ENCODE data around the gene ATP10A. TPM values are rescaled to one million over a fixed set of nuclear protein-coding genes. Genes with fewer than 3 reads are reported as not detected.

ATP10A gene
- total RNA-seq, 1 donor from 2014 or later: not detected

DNA sequence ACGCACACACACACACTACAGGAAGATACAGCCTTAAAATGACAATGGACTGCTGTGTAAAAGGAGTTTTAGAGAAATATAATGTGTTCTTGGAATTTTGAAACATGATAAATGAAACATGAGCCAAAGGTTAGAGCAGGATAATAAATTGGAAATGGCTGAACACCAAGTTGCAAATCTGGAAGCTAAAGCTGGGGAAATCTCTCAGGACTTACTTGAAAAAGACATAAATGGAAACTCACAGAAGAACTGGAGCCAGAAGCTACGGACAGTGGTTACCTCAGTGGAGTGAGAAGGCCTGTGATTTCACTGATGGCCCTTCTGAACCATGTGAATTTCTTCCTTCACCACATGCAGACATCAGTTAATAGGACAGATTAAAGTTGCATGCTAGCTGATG, 37.3 kb upstream of the ATP10A start:
- ChIA-PET CTCF (no interaction called here), POLR2A (no interaction called here)
- Mint-ChIP-seq H3K4me1 (no peaks in the 10 kb centered on the region), H3K27me3 (no peaks in the 10 kb centered on the region), H3K9me3 (no peaks in the 10 kb centered on the region), H3K27ac (no peak overlapping the region), H3K4me3 (no peak overlapping the region), H3K36me3 (ENCODE audit: low read depth) (no peaks in the 10 kb centered on the region)
- TF ChIP-seq, protein P1, sequence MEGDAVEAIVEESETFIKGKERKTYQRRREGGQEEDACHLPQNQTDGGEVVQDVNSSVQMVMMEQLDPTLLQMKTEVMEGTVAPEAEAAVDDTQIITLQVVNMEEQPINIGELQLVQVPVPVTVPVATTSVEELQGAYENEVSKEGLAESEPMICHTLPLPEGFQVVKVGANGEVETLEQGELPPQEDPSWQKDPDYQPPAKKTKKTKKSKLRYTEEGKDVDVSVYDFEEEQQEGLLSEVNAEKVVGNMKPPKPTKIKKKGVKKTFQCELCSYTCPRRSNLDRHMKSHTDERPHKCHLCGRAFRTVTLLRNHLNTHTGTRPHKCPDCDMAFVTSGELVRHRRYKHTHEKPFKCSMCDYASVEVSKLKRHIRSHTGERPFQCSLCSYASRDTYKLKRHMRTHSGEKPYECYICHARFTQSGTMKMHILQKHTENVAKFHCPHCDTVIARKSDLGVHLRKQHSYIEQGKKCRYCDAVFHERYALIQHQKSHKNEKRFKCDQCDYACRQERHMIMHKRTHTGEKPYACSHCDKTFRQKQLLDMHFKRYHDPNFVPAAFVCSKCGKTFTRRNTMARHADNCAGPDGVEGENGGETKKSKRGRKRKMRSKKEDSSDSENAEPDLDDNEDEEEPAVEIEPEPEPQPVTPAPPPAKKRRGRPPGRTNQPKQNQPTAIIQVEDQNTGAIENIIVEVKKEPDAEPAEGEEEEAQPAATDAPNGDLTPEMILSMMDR (IDR thresholded peaks at IDR 0.05): no peak
- DNase-seq (no peak), ATAC-seq (ENCODE audit: low read depth) (no peak)
- intact Hi-C loops (cut with micrococcal nuclease): no loop called here

DNA sequence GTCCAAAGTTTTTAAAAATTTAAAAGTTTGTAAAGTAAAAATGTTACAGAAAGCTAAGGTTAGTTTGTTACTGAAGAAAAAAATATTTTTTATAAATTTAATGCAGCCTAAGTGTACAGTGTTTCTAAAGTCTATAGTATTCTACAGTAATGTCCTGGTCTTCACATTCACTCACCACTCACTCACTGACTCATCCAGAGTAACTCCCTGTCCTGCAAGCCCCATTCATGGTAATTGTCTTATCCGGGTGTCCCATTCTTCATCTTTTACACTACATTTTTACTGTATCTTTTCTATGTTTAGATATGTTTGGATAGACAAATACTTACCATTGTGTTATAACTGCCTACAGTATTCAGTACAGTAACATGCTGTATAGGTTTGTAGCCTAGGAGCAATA, 36.7 kb upstream of the ATP10A start:
- Mint-ChIP-seq H3K27ac (no peak overlapping the region), H3K4me1 (no peaks in the 10 kb centered on the region), H3K9me3 (no peaks in the 10 kb centered on the region), H3K27me3 (peaks cover 1% of the 10 kb centered on the region), H3K4me3 (no peak overlapping the region), H3K36me3 (ENCODE audit: low read depth) (no peaks in the 10 kb centered on the region)
- TF ChIP-seq, protein P1 (IDR thresholded peaks at IDR 0.05): no peak
- DNase-seq: no peak
- POLR2A ChIA-PET: no interaction called here
- CTCF ChIA-PET: no interaction called here
- intact Hi-C loops (cut with micrococcal nuclease): no loop called here
- ATAC-seq (ENCODE audit: low read depth): no peak

DNA sequence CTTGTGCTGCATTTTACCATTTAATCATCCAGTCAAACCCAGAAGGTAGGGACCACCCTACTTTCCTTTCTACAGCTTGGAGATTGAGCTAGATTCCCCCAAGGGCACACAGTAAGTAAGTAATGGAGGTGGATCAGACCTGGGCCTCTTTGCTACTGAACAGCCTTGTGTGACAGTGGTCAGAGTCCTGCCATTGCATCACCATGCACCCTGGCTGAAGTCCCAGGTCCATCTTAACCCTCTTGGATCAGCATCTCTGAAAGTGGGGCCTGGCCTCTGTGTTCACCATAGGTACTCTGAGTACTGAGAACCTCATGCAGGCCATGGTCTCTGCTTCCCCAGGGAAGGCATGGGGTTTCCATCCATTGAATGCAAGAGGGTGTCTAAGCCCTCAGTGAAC, 34.5 kb upstream of the ATP10A start:
- no peak overlapping the region for H3K4me3 Mint-ChIP-seq
- peaks cover 2% of the 10 kb centered on the region for H3K9me3 Mint-ChIP-seq
- ChIA-PET CTCF (no interaction called here), POLR2A (no interaction called here)
- no peaks in the 10 kb centered on the region for H3K4me1 Mint-ChIP-seq
- H3K27ac Mint-ChIP-seq: no peak overlapping the region
- H3K36me3 Mint-ChIP-seq (ENCODE audit: low read depth): no peaks in the 10 kb centered on the region
- DNase-seq: no peak
- peaks cover 9% of the 10 kb centered on the region for H3K27me3 Mint-ChIP-seq
- TF ChIP-seq, protein P1 (IDR thresholded peaks at IDR 0.05): no peak
- no peak for ATAC-seq (ENCODE audit: low read depth)
- intact Hi-C loops (cut with micrococcal nuclease): no loop called here

DNA sequence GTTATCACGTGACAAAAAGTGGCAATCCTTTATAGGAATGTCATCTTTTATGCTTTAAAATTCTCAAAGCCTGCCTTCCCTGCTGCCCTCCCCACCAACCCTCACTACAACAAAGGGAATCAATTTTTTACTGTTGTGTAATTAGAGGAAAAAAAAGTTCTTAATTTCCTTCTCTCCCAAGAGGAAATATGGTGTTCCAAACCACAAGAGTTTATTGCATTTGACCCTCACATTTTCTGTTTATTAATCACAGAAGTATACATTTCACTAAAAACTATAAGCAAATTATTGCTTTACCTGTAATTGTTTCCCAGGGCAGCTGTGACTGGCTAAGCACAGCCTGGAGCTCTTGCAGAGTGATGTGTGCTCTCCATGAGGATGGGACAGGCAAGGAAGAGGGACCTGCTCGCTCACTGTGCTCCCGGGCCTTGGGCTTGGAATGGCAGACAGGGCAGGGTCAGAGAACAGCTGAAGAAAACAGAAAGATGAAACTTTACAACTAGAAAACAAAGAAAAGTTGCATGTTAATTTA, 31.3 kb upstream of the ATP10A start:
- no peaks in the 10 kb centered on the region for H3K36me3 Mint-ChIP-seq (ENCODE audit: low read depth)
- no peaks in the 10 kb centered on the region for H3K4me1 Mint-ChIP-seq
- H3K9me3 Mint-ChIP-seq: peaks cover 2% of the 10 kb centered on the region
- peaks cover 14% of the 10 kb centered on the region for H3K27me3 Mint-ChIP-seq
- ChIA-PET CTCF (no interaction called here), POLR2A (no interaction called here)
- no peak overlapping the region for H3K27ac Mint-ChIP-seq
- no peak overlapping the region for H3K4me3 Mint-ChIP-seq
- DNase-seq (no peak), ATAC-seq (ENCODE audit: low read depth) (no peak)
- intact Hi-C loops (cut with micrococcal nuclease): no loop called here
- TF ChIP-seq, protein P1 (IDR thresholded peaks at IDR 0.05): no peak

DNA sequence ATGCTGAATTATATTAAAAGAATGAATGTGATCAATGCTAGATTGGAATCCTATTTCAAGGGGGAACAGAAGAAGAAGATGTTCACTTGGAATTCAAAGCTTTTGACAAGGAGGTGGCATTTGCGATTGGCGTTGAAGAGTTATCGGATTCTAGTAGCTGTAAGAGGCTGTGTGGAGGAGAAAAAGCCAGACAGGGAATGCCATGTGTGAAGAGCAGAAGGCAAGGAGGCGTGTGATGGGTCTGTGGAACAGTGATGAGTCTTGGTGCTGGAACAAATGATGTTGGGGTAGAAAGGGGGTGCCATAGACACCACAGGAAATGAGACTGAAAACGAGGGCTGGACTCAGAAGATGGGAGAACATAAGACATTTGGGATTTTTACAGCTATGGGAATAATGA, 30.5 kb upstream of the ATP10A start:
- intact Hi-C loops (cut with micrococcal nuclease): no loop called here
- ChIA-PET CTCF (no interaction called here), POLR2A (no interaction called here)
- Mint-ChIP-seq H3K36me3 (ENCODE audit: low read depth) (no peaks in the 10 kb centered on the region), H3K9me3 (peaks cover 2% of the 10 kb centered on the region), H3K27me3 (peaks cover 14% of the 10 kb centered on the region), H3K4me1 (no peaks in the 10 kb centered on the region), H3K4me3 (no peak overlapping the region), H3K27ac (no peak overlapping the region)
- ATAC-seq (ENCODE audit: low read depth): no peak
- no peak for DNase-seq
- TF ChIP-seq, protein P1 (IDR thresholded peaks at IDR 0.05): no peak

All from activated B cell treated with CpG ODN at 0.5 μM for 24 hours (primary cell).